EH (cell line): Measurements from ENCODE around the gene PIEZO1.

Experiments used
- DNase-seq: peaks from one replicate; pipeline ENCODE4 v3.0.0-alpha.2; 2015; ENCODE audit warnings: low read depth

The PIEZO1 gene

GRCh38 chr16:88691924-88692560, 93.0 kb downstream of the PIEZO1 start:
- DNase-seq: no peak

GRCh38 chr16:88691129-88691813, 93.7 kb downstream of the PIEZO1 start:
- no peak for DNase-seq

GRCh38 chr16:88690341-88691128, 94.5 kb downstream of the PIEZO1 start:
- no peak for DNase-seq

GRCh38 chr16:88688013-88688778, 96.8 kb downstream of the PIEZO1 start:
- no peak for DNase-seq

- no peak for DNase-seq
Observed at GRCh38 chr16:88687676-88688012, 97.4 kb downstream of the PIEZO1 start.

GRCh38 chr16:88687254-88687576, 97.8 kb downstream of the PIEZO1 start:
- DNase-seq: no peak

- peak; percentile 61 for DNase-seq
Observed at GRCh38 chr16:88686439-88687253, 98.4 kb downstream of the PIEZO1 start, which contains the start of gene SNAI3. SNAI3 (minus strand) TSS chr16:88686507; CDS start chr16:88686406, 101 bp downstream.

- DNase-seq: no peak
Observed at GRCh38 chr16:88686062-88686438, 99.0 kb downstream of the PIEZO1 start.

GRCh38 chr16:88685156-88686061, 99.6 kb downstream of the PIEZO1 start:
- peak; percentile 56 for DNase-seq

GRCh38 chr16:88684569-88685155, 100.4 kb downstream of the PIEZO1 start:
- no peak for DNase-seq

GRCh38 chr16:88681709-88682451, 103.1 kb downstream of the PIEZO1 start:
- no peak for DNase-seq

GRCh38 chr16:88681084-88681680, 103.8 kb downstream of the PIEZO1 start:
- no peak for DNase-seq

GRCh38 chr16:88680554-88681083, 104.4 kb downstream of the PIEZO1 start:
- no peak for DNase-seq

GRCh38 chr16:88678224-88678979, 106.6 kb downstream of the PIEZO1 start:
- no peak for DNase-seq

GRCh38 chr16:88677721-88678120, 107.3 kb downstream of the PIEZO1 start:
- no peak for DNase-seq

GRCh38 chr16:88676502-88677242, 108.3 kb downstream of the PIEZO1 start:
- DNase-seq: no peak

- DNase-seq: no peak
Observed at GRCh38 chr16:88673716-88674379, 111.2 kb downstream of the PIEZO1 start.
